Activated effector memory CD4-positive, alpha-beta T cell treated with anti-CD3 and anti-CD28 coated beads, Interleukin-2, amount 50 U/mL, for 16 hours (primary cell): ENCODE results near the gene PPDPF.
"Not testable (repeated sequence)": the region's sequence is repeated elsewhere in the genome, so short reads cannot be mapped to it uniquely, and the experiment has no call there.

Source experiments
- DNase-seq: peaks from one replicate; pipeline ENCODE4 v3.0.0-alpha.2; 2020

The PPDPF gene

DNA sequence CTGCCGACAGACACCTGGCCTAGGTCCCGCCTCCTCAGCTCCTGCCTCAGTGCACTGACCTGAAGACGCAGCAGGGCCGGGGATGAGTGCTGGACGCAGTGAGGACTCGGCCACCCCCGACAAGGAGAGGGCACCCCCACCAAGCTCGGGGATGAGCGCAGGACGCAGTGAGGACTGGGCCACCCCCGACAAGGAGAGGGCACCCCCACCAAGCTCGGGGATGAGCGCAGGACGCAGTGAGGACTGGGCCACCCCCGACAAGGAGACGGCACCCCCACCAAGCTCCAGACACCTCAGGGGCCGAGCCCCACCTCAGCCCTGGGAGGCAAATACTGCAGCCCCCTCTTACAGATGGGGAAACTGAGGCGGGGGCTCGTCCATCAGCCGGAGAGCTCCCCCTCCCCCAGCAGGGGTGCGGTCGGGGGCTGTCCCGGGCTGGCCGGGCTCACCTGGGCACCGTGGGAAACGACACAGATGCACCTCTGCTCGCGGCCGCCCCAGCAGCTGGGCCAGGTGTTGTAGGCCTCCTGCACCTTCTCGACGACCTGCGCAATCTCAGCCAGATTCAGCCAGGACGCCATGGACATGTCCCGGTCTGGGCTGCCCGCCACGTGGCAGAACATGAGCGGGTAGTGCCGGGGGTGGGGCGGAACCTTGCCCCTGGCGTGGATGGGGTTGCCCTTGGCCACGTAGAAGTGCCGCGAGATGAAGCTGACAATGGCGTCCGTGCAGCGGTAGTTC is 46.0 kb downstream of the PPDPF start:
- no peak for DNase-seq

DNA sequence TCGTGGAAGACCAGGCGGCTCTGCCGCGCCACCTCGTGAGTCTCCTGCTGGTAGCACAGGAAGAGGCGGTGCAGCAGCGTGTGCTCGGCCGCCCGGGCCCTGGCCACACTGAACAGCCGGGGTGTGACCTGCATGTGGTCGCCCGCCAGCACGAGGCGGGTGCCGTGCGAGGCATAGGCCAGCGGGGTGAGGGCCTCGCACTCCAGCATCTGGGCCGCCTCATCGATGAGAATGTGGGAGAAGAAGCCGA is 46.5 kb downstream of the PPDPF start:
- DNase-seq, result no peak

DNA sequence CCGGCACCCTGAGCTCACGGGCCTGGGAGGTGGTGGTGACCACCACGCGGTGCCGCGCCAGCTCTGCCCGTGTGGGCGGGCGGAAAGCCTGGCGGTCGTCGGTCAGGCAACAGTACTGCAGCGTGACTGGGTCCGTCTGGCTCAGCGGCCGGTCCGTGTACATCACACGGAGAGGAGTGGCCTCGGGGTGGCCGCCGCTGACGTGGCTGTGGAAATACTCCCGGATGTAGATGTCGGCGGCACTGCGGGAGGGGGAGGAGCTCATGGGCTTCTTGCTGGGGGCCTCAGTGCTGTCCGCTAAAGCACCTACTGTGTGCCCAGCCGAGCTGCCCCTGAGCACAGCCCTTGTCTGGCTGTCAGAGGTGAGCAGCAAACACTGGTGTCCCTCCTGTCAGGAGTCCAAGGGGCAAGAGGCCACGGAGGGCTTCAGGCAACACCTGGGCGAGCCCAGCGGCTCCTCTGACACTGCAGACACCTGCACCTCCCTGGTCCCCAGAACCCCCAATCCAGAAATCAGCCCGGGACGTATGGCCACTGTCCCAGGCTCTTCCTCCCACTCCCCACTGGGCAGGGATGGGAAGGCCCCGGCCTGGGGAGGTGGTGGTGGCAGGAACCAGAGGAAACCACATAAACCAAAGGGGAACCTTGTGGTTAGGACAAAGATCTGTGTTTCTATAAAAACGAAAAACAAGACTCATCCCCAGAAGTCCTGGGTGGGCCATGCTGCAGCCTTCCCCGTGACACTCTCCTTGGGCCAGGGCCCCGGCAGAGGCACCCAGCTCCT is 47.0 kb downstream of the PPDPF start:
- peak; percentile 82 for DNase-seq

DNA sequence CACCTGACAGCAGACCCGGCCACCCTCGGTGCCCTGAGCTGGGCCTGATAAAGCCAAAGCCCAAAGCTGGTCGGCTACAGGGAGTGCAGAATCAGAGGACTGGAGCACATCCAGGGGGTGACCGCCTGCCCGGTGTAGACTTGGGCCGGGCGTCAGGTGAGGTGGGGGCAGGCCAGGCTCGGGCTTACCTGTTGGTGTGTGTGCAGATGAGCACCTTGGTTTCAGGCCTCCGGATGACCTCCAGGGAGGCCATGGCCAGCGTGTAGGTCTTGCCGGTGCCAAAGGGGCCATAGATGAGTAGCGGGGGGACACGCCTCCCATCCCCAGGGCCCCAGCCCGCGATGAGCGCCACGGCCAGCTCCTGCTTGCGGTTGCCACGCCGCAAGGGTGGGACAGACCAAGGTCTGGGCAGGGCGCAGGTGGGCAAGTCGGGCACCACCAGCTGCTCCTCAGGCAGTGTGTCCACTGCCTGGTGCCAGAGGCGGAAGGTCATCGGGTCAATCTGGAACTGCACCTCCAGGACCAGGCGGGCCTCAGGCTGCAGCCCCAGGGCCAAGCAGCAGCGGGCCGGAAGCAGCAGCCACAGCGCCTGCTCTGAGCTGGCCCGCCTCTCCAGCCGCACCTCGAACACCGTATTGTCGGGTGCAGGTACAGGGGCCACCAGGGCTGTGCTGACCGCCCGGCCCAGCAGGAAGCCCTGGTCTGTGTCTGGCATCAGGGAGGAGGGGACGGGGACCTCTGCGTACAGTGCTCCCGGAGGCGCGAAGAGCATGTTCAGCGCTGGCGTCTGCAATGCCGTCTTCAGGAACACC is 47.8 kb downstream of the PPDPF start:
- no peak for DNase-seq

DNA sequence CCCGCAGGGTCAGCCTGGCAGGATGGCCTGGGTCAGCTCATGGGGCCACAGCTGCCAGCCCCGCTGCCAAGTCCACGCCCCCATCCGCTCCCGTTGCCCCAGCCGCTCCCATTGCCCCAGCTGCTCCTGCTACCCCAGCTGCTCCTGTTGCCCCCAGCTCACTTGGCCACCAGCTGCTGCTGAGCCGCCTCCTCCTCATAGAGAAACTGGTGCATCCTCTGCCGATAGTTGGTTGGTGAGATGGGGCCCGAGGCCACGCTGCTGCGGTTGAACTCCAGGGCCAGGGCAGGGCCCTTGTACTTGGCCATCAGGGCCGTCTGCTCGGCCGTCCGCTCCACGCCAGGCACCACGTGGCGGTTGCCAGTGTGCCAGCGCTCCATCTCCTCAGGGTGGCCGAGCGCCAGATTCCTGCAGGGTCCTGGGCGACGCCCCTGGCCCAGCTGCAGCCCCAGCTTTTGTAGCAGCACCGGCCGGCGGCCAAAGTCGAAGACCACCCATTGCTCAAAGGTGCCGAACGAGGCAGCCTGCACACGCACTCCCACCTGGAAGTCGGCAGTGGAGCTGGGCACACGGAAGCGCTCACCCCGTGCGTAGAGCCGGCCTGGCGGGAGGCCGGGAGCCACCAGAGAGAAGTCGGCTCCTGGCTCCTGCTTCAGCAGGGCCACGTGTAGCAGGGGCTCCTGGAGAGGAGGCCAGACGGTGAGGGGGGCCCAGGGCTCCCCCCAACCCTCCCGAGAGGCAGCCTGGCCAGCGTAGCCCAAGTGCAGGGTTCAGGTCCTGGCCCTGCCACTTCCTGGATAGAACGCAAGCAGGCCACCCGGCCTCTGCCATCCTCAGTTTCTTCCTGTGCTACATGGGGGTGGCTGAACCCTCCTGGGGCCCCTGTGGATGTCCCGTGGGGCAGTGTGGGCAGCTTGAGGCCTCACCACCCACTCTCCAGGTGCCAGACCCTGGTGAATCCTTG is 48.7 kb downstream of the PPDPF start:
- DNase-seq, result no peak

DNA sequence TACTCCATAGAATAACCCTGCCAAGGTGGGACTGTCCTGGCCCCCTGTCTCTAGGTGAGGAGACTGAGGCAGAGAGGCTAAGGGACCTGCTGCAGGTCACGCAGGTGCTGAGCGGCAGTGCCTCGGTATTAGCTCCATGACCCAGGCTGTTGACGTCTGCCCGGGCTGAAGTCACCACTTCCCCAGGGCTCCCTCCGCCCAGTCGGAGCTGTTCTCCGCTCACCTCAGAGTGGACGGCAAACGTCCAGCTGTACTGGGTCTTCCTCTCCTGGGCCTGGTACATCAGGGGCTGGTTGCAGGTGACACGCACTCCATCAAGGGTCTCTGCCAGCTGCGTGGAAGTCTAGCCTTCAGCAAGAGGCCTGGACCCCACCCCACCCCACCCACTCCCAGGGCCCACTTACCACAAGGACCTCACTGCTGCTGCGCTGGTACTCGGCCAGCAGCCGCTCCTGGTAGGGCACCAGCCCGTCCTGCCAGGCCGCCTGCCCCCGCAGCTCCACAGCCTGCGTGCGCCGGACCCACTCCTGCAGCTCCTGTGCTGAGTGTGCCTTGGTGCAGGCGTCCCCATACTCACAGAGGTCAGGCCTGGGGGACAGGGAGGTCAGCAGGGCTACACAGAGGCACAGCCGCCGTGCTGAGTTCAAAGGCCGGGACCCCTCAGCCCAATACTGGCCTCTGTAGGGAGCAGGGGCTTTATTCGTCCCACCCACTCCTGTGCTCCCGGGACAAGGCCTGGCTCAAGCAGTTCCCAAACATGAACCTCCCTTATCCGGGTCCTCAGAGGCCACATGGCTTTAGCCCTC is 49.9 kb downstream of the PPDPF start:
- no peak for DNase-seq

DNA sequence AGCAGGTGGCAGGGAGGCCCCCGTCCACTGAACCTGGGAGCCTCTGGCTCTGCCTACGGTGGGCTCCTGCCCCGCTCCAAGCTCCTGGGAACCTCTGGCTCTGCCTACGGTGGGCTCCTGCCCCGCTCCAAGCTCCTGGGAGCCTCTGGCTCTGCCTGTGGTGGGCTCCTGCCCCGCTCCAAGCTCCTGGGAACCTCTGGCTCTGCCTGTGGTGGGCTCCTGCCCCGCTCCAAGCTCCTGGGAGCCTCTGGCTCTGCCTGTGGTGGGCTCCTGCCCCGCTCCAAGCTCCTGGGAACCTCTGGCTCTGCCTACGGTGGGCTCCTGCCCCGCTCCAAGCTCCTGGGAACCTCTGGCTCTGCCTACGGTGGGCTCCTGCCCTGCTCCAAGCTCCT is 50.5 kb downstream of the PPDPF start:
- DNase-seq, result not testable (repeated sequence)
